ENCODE results near the gene HRK. TPM values are rescaled to one million over a fixed set of nuclear protein-coding genes. Genes with fewer than 3 reads are reported as not detected.
"Not testable (repeated sequence)": the region's sequence is repeated elsewhere in the genome, so short reads cannot be mapped to it uniquely, and the experiment has no call there.

The HRK gene
- total RNA-seq, 1 experiment from 2014 or later = 0.16 TPM

DNA sequence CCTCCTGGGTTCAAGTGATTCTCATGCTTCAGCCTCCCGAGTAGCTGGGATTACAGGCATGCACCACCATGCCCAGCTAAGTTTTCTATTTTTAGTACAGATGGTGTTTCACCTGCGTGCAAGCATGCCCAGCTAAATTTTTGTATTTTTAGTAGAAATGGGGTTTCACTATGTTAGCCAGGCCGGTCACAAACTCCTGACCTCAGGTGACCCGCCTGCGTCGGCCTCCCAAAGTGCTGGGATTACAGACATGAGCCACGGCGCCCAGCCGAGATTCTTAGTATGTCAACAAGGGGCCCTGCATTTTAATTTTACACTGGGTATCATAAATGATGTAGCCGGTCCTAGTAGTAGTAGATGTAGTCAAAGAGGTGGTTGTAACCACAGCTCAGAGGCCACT is 66.5 kb downstream of the HRK start:
- not testable (repeated sequence) for H3K4me3 ChIP-seq, H3K9me3 ChIP-seq, H3K36me3 ChIP-seq, H3K27me3 ChIP-seq, DNase-seq

DNA sequence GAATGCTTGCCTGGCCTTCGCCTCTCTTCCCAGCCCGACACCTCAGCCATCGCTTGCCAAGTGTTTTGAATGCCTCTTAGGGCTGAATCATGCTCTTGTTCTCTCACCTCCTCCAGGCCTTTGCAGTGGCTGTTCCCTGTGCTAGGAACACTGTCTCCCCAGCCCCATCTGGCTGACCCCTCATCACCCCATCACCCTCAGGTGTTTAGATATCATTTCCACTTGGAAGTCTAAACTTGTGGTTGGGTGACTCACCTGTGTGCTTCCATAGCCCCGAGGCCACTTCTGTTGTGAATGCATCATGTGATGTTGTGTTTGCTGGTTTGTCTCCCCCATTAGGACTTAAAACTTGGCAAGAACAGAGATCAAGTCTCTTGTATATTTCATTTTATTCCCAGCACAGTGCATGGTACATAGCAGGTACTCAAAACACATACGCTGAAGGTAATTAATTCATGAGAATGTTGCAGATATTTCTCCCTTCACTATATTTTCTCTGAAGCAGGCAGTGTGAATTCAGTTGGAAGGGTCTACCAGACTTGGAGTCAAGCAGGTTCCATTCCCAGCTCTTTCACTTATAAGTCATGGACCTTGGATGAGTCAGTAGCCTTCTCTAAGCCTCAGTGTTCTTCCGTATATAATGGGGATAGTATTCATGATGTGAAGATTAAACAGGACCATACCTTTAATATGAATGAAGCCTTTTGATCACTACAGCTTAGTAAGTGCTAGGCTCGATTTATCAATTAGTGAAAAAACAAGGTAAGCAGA is 67.8 kb downstream of the HRK start:
- Histone ChIP-seq H3K36me3 (no peaks in the 10 kb centered on the region), H3K4me3 (no peak overlapping the region), H3K9me3 (no peaks in the 10 kb centered on the region), H3K27me3 (no peaks in the 10 kb centered on the region)
- no peak for DNase-seq

DNA sequence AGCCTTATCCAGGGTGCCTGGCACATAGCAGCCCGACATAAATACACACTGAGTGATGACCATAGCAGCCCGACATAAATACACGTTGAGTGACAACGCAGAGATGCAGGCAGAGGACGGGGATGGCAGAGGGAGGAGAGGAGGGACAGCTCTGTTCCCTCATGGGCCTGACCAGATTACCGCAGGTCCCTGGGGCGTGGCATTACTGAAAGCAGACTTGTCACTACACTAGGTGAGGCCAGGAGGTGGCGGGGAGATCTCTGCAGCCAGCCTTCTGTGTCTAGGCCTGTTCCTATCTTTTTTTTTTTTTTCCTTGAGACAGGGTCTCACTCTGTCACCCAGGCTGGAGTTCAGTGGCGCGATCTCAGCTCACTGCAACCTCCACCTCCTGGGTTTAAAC is 69.0 kb downstream of the HRK start:
- no peaks in the 10 kb centered on the region for H3K36me3 ChIP-seq
- DNase-seq = no peak
- H3K27me3 ChIP-seq = no peaks in the 10 kb centered on the region
- H3K9me3 ChIP-seq = no peaks in the 10 kb centered on the region
- H3K4me3 ChIP-seq = no peak overlapping the region

DNA sequence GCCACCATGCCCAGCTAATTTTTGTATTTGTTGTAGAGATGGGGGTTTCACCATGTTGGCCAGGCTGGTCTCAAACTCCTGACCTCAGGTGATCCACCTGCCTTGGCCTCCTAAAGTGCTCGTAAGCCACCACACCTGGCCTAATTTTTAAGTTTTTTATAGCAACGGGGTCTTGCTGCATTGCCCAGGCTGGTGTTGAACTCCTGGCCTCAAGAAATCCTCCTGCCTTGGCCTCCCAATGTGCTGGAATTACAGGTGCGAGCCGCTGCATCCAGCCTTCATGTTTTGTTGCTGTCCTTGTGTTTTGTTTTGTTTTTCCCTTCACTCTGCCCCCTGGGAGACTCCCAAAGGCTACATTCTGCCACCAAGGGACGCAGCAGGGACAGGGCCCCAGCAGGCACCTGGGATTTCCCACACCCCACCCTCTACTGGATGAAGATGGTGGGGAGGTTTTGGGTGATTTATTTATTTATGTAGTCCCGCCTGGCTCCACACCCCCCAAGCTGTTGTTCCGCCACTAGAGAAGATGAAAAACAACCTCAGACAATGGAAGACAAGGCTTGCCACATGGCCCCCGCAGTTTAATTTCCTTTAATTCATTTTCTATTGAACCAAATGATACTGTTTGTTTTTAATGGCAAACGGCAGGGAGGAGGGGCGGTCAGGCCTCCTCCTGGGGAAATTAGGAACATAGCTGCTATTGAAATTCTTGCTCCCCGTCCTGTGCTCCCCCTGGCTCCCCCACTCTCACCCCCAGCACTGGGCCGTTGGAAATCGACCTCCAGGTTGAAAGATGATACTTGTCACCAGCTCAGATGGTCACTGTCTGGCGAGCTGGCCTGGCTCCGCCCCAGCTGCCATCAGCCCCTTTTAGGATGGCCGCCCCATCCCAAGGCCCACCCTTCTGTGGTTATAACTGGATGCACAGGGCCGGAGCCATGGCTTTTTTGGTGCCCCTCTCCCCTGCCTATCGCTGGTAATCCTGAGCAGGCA is 72.8 kb downstream of the HRK start:
- Histone ChIP-seq H3K4me3 (no peak overlapping the region), H3K36me3 (no peaks in the 10 kb centered on the region), H3K9me3 (no peaks in the 10 kb centered on the region), H3K27me3 (no peaks in the 10 kb centered on the region)
- no peak for DNase-seq

DNA sequence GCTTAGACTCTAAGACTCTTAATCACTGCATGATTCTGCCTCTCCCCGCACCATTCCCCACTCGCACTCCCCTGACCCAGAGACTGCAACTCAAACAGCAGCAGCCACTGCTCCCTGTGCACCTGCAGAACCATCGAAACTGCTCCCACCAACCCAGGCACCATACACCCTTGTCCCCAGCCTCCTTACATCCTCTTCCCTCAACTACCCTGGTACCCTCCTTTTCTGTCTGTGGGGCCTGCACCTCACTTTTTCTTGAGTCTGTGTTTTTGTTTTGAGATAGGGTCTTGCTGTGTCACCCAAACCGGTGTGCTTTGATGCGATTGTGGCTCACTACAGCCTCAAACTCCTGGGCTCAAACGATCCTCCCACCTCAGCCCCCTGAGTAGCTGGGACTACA is 73.7 kb downstream of the HRK start:
- no peak for DNase-seq
- Histone ChIP-seq H3K36me3 (no peaks in the 10 kb centered on the region), H3K4me3 (no peak overlapping the region), H3K9me3 (no peaks in the 10 kb centered on the region), H3K27me3 (no peaks in the 10 kb centered on the region)

DNA sequence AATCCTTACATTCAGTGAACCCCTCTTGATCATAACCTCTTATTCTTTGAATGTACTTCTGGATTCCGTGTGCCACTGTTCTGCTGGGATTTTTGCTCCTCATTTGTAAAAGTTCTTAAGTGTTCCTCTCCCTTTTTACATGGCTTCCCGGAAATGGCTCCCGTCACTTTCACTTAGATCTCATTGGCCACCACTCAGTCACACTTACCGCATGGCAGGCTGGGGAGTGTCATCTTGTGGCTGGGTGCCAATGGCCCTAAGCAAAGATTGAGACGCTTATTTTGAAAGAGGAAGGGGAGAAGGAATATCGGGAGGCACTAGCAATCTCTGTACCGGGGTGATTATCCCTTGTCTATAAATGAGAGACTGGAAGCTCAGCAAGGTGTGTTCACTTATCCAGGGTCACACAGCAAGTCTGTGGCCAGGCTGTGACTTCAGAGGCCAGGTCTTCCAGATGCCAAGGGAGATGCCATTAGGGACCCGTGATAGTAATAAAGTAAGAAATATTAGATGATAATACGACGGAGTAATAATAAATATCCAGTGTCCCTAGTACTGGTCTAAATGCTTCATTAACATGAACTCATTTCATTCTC is 74.3 kb downstream of the HRK start:
- Histone ChIP-seq H3K4me3 (no peak overlapping the region), H3K9me3 (no peaks in the 10 kb centered on the region), H3K36me3 (no peaks in the 10 kb centered on the region), H3K27me3 (no peaks in the 10 kb centered on the region)
- DNase-seq = no peak

Other genes with a start within 250 kb of the HRK start
- gene SPRING1, start 143.4 kb downstream of the HRK start, total RNA-seq (2014; rRNA removed; shearing (Covaris generic); ENCODE audit: low replicate concordance) = 12.5 and 14.1 TPM in 2 replicates
- gene RNFT2, start 143.1 kb downstream of the HRK start, total RNA-seq (2014; rRNA removed; shearing (Covaris generic); ENCODE audit: low replicate concordance) = 1.1 and 1.2 TPM in 2 replicates
- 17.0 and 17.2 TPM in 2 replicates for gene FBXW8, start 29.5 kb upstream of the HRK start, total RNA-seq (2014; rRNA removed; shearing (Covaris generic); ENCODE audit: low replicate concordance)
- 0.16 TPM in 1 of 2 replicates, not detected in the other for gene TESC, start 218.0 kb upstream of the HRK start, total RNA-seq (2014; rRNA removed; shearing (Covaris generic); ENCODE audit: low replicate concordance)